Thoracic aorta (tissue), 2 donors: ENCODE results near the gene ANKRD27. TPM values are rescaled to one million over a fixed set of nuclear protein-coding genes. Genes with fewer than 3 reads are reported as not detected.
A peak's percentile ranks its signal among the peaks of the same experiment; 100 is the strongest.
"Not testable (repeated sequence)": the region's sequence is repeated elsewhere in the genome, so short reads cannot be mapped to it uniquely, and the experiment has no call there.

Experiments used
- ATAC-seq: fragments of 150-250 bp; one replicate; pipeline ENCODE4 v1.8.0; 2017; ENCODE audit warnings: low read depth; ENCODE audit not compliant: insufficient number of reproducible peaks, low FRiP score
- DNase-seq: peaks from one replicate; pipeline ENCODE4 v3.0.0-alpha.2; 2020; ENCODE audit warnings: low spot score
- H3K27ac ChIP-seq, 2 donors: fragments of 200-600 bp; sonication (generic); 1 replicate in 1 of 2; 2 replicates in 1 of 2; pipeline ENCODE4 v1.5.1; 2016; ENCODE audit warnings: mild to moderate bottlenecking in 2 of 2, moderate library complexity in 2 of 2
- H3K27me3 ChIP-seq: fragments of 200-600 bp; sonication (generic); replicated peaks from 2 replicates; pipeline ENCODE4 v1.6.0; 2016; ENCODE audit warnings: mild to moderate bottlenecking; ENCODE audit not compliant: insufficient read depth
- H3K36me3 ChIP-seq: fragments of 200-600 bp; sonication (generic); one replicate; pipeline ENCODE4 v1.5.1; 2016
- H3K4me1 ChIP-seq, 2 donors: fragments of 200-600 bp; sonication (generic); 1 replicate in 1 of 2; 2 replicates in 1 of 2; pipeline versions ENCODE4 v1.5.1 to v1.6.0; 2016; ENCODE audit warnings: low read depth in 2 of 2, mild to moderate bottlenecking in 1 of 2; ENCODE audit not compliant: control insufficient read depth in 1 of 2
- H3K4me3 ChIP-seq: fragments of 200-600 bp; sonication (generic); 2 replicates; pipeline ENCODE4 v1.5.1; 2016; ENCODE audit warnings: mild to moderate bottlenecking
- H3K9me3 ChIP-seq: fragments of 200-600 bp; sonication (generic); 2 replicates; pipeline ENCODE4 v1.5.1; 2016
- CTCF ChIP-seq: fragments of 200-600 bp; sonication (generic); IDR thresholded peaks from one replicate; pipeline ENCODE4 v1.5.1; 2019; ENCODE audit warnings: antibody characterized with exemption
- total RNA-seq, 2 donors: library from RNA; depleted of rRNA; stranded (reverse); fragments of >200 nt; gene quantifications; one replicate each; pipeline versions ENCODE4 v1.1.0 to v1.2.3, GENCODE V29; 2016

The ANKRD27 gene
- total RNA-seq, 2 donors from 2014 or later, result 26.8 to 33.8 TPM

GRCh38 chr19:32702010-32702409 lies 27.0 kb upstream of the ANKRD27 start:
- DNase-seq, result no peak
- Histone ChIP-seq H3K4me1 (no peaks in the 10 kb centered on the region), H3K27me3 (no peaks in the 10 kb centered on the region), H3K36me3 (peaks cover 18% of the 10 kb centered on the region), H3K4me3 (no peak overlapping the region), H3K27ac (no peak overlapping the region), H3K9me3 (peaks cover 9% of the 10 kb centered on the region)
- no peak for ATAC-seq
- no peak for TF ChIP-seq CTCF

DNA sequence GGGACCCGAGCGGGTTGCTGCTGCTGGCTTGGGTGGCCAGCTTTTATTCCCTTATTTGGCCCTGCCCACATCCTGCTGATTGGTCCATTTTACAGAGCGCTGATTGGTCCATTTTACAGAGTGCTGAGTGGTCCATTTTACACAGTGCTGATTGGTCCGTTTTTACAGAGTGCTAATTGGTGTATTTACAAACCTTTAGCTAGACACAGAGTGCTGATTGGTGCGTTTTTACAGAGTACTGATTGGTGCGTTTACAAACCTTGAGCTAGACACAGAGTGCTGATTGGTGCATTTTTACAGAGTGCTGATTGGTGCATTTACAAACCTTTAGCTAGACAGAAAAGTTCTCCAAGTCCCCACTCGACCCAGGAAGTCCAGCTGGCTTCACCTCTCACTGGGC lies 25.1 kb upstream of the ANKRD27 start:
- not testable (repeated sequence) for H3K27ac ChIP-seq, H3K4me3 ChIP-seq, ATAC-seq, H3K27me3 ChIP-seq, H3K9me3 ChIP-seq, DNase-seq, H3K4me1 ChIP-seq
- H3K36me3 ChIP-seq, result peaks cover 14% of the 10 kb centered on the region

- not testable (repeated sequence) for H3K9me3 ChIP-seq, H3K4me3 ChIP-seq, H3K27me3 ChIP-seq, ATAC-seq, H3K27ac ChIP-seq, H3K36me3 ChIP-seq, DNase-seq
- peaks cover 24 to 38% of the 10 kb centered on the region in 2 donors for H3K4me1 ChIP-seq
Measured at GRCh38 chr19:32696771-32697170, 21.8 kb upstream of the ANKRD27 start.

- not testable (repeated sequence) for ATAC-seq, DNase-seq, H3K27me3 ChIP-seq, H3K4me3 ChIP-seq, H3K36me3 ChIP-seq, H3K9me3 ChIP-seq, H3K27ac ChIP-seq
- peaks cover 27 to 38% of the 10 kb centered on the region in 2 donors for H3K4me1 ChIP-seq
Measured at GRCh38 chr19:32695506-32695905, 20.5 kb upstream of the ANKRD27 start.

- H3K27me3 ChIP-seq, H3K9me3 ChIP-seq, H3K36me3 ChIP-seq, DNase-seq, ATAC-seq, H3K27ac ChIP-seq: not testable (repeated sequence)
- Histone ChIP-seq H3K4me3 (peak overlapping the region; percentile 11), H3K4me1 (peaks cover 27 to 38% of the 10 kb centered on the region in 2 donors)
Measured at GRCh38 chr19:32694851-32695250, 19.9 kb upstream of the ANKRD27 start.

GRCh38 chr19:32694316-32694715 lies 19.3 kb upstream of the ANKRD27 start:
- H3K9me3 ChIP-seq, H3K27me3 ChIP-seq, DNase-seq, ATAC-seq, H3K36me3 ChIP-seq, H3K27ac ChIP-seq: not testable (repeated sequence)
- Histone ChIP-seq H3K4me1 (peaks cover 27 to 38% of the 10 kb centered on the region in 2 donors), H3K4me3 (peak overlapping the region; percentile 11)

GRCh38 chr19:32693151-32694108 lies 18.4 kb upstream of the ANKRD27 start:
- not testable (repeated sequence) for H3K27ac ChIP-seq, ATAC-seq, H3K9me3 ChIP-seq, H3K36me3 ChIP-seq, H3K27me3 ChIP-seq, DNase-seq
- Histone ChIP-seq H3K4me1 (peaks cover 27 to 38% of the 10 kb centered on the region in 2 donors), H3K4me3 (peak overlapping the region; percentile 85)

GRCh38 chr19:32692727-32693061 lies 17.7 kb upstream of the ANKRD27 start:
- no peaks in the 10 kb centered on the region for H3K9me3 ChIP-seq
- no peak for TF ChIP-seq CTCF
- peaks cover 1% of the 10 kb centered on the region for H3K36me3 ChIP-seq
- H3K4me1 ChIP-seq, result peaks cover 27 to 38% of the 10 kb centered on the region in 2 donors
- DNase-seq (no peak), ATAC-seq (no peak)
- H3K4me3 ChIP-seq, result peak overlapping the region; percentile 85
- peak overlapping the region; percentile 57 to 83 for H3K27ac ChIP-seq
- H3K27me3 ChIP-seq, result no peaks in the 10 kb centered on the region
